Measurements from ENCODE around the gene XPO5. TPM values are rescaled to one million over a fixed set of nuclear protein-coding genes. Genes with fewer than 3 reads are reported as not detected.

The XPO5 gene
- total RNA-seq, 4 donors from 2014 or later, result 24.0 to 30.4 (median 27.3) TPM

GRCh38 chr6:43517505-43518357 lies 58.1 kb downstream of the XPO5 start:
- H3K4me3 ChIP-seq (ENCODE audit: low read depth, poor library complexity, severe bottlenecking), result peak overlapping the region; percentile 99
- intact Hi-C loops (cut with DNase I; ENCODE audit: low total_unique reads), result no loop called here
- TF ChIP-seq POLR2A (IDR thresholded peaks at IDR 0.05) (no peak), CTCF (IDR thresholded peaks at IDR 0.05) (no peak)
- no peak for DNase-seq (ENCODE audit: low spot score in 2 of 2)
- WGBS, 2 donors, result 1 to 3% methylated on average over 10 of the region's 10 CpGs

GRCh38 chr6:43516697-43517504 lies 58.9 kb downstream of the XPO5 start, which contains the start of the genes POLR1C and YIPF3:
TSS of gene POLR1C (plus strand) at chr6:43517089. CDS start at chr6:43517110, 21 bp downstream.
TSS of gene YIPF3 (minus strand) at chr6:43516926. CDS start at chr6:43516807, 119 bp downstream.
- TF ChIP-seq CTCF (IDR thresholded peaks at IDR 0.05) (no peak), POLR2A (IDR thresholded peaks at IDR 0.05) (no peak)
- peak; percentile 99 to 100 for DNase-seq (ENCODE audit: low spot score in 2 of 2)
- 0 to 1% methylated on average over 57 of the region's 57 CpGs for WGBS, 2 donors
- intact Hi-C loops (cut with DNase I; ENCODE audit: low total_unique reads), result no loop called here
- peak within 1 kb of the TSS; percentile 99 for H3K4me3 ChIP-seq (ENCODE audit: low read depth, poor library complexity, severe bottlenecking)

- no peak for DNase-seq (ENCODE audit: low spot score in 2 of 2)
- intact Hi-C loops (cut with DNase I; ENCODE audit: low total_unique reads), result no loop called here
- TF ChIP-seq POLR2A (IDR thresholded peaks at IDR 0.05), result no peak
- TF ChIP-seq CTCF (IDR thresholded peaks at IDR 0.05), result no peak
- peak overlapping the region; percentile 99 for H3K4me3 ChIP-seq (ENCODE audit: low read depth, poor library complexity, severe bottlenecking)
- WGBS, 2 donors, result 1% methylated on average over 9 to 10 of the region's 10 CpGs
Observed at GRCh38 chr6:43516367-43516696, 59.5 kb downstream of the XPO5 start.

GRCh38 chr6:43515808-43516207 lies 60.0 kb downstream of the XPO5 start:
- H3K4me3 ChIP-seq (ENCODE audit: low read depth, poor library complexity, severe bottlenecking), result peak overlapping the region; percentile 99
- WGBS, 2 donors, result 46 to 56% methylated on average over 9 of the region's 9 CpGs
- DNase-seq (ENCODE audit: low spot score in 2 of 2), result no peak
- intact Hi-C loops (cut with DNase I; ENCODE audit: low total_unique reads), result no loop called here
- TF ChIP-seq CTCF (IDR thresholded peaks at IDR 0.05) (no peak), POLR2A (IDR thresholded peaks at IDR 0.05) (no peak)

GRCh38 chr6:43511824-43512415 lies 63.9 kb downstream of the XPO5 start:
- H3K4me3 ChIP-seq (ENCODE audit: low read depth, poor library complexity, severe bottlenecking), result no peak overlapping the region
- intact Hi-C loops (cut with DNase I; ENCODE audit: low total_unique reads), result no loop called here
- no peak for DNase-seq (ENCODE audit: low spot score in 2 of 2)
- WGBS, 2 donors, result 81 to 82% methylated on average over 11 of the region's 11 CpGs
- TF ChIP-seq CTCF (IDR thresholded peaks at IDR 0.05) (no peak), POLR2A (IDR thresholded peaks at IDR 0.05) (no peak)

Data from lower leg skin (tissue), 4 donors.